OCI-LY7 (cell line): ENCODE measurements around the gene ZSCAN5B.

Experiments used
- EZH2phosphoT487 ChIP-seq: fragments of 200-600 bp; sonication (generic); IDR thresholded peaks from 2 replicates; pipeline ENCODE4 v1.6.1; 2018; ENCODE audit warnings: low read depth, borderline replicate concordance, mild to moderate bottlenecking, mixed run types, antibody characterized with exemption, low read length, moderate library complexity, mixed read lengths
- TF ChIP-seq, protein P1 (sequence below): fragments of 200-600 bp; sonication (generic); conservative IDR thresholded peaks from 2 replicates; pipeline ENCODE4 v1.5.1; 2014; ENCODE audit warnings: mild to moderate bottlenecking, antibody characterized with exemption, low read length, moderate library complexity, mixed read lengths

DNA sequence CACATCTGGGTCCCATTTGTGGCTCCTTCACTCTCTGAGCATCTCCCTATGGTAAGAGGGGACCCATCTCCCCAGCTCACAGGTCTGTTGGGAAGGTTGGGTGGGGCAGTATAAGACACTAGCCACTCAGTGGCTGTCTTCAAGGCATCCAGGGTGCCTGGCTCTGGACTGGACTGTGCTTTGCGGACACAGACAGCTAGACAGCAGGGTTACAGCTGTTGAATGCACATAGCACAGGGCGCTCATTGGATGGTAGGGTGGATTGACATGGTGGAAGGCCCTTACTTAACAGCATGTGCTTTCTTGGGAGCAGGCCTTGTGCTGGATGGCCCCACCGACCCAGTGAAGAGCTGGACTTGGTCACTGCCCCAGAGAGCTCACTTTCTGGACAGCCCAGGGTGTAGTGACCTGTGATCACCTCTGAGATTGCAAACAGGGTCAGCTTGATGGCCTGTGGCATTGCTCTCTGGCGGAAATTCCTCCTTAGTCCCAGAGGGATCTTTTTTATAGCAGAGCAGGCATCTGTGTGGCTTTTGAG is 54.6 kb downstream of the ZSCAN5B start:
- TF ChIP-seq, protein P1, sequence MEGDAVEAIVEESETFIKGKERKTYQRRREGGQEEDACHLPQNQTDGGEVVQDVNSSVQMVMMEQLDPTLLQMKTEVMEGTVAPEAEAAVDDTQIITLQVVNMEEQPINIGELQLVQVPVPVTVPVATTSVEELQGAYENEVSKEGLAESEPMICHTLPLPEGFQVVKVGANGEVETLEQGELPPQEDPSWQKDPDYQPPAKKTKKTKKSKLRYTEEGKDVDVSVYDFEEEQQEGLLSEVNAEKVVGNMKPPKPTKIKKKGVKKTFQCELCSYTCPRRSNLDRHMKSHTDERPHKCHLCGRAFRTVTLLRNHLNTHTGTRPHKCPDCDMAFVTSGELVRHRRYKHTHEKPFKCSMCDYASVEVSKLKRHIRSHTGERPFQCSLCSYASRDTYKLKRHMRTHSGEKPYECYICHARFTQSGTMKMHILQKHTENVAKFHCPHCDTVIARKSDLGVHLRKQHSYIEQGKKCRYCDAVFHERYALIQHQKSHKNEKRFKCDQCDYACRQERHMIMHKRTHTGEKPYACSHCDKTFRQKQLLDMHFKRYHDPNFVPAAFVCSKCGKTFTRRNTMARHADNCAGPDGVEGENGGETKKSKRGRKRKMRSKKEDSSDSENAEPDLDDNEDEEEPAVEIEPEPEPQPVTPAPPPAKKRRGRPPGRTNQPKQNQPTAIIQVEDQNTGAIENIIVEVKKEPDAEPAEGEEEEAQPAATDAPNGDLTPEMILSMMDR = no peak
- TF ChIP-seq EZH2phosphoT487 = no peak
